CD1c-positive myeloid dendritic cell (primary cell): Measurements from ENCODE around the gene CDH23.

Experiments used
- DNase-seq: peaks from one replicate; pipeline ENCODE4 v3.0.0-alpha.2; 2016; ENCODE audit errors: extremely low spot score

The CDH23 gene

GRCh38 chr10:71725249-71725648, 328.5 kb downstream of the CDH23 start:
- no peak for DNase-seq

GRCh38 chr10:71725998-71726579, 329.4 kb downstream of the CDH23 start:
- peak; percentile 56 for DNase-seq

- DNase-seq = no peak
These were observed 329.9 kb downstream of the CDH23 start for GRCh38 chr10:71726580-71727104.

- DNase-seq = peak; percentile 51
These were observed 330.5 kb downstream of the CDH23 start for GRCh38 chr10:71727105-71727737.

GRCh38 chr10:71727738-71728737, 331.3 kb downstream of the CDH23 start:
- DNase-seq = peak; percentile 88

GRCh38 chr10:71729161-71729636, 332.5 kb downstream of the CDH23 start:
- DNase-seq = peak; percentile 72

- no peak for DNase-seq
These were observed 335.1 kb downstream of the CDH23 start for GRCh38 chr10:71731791-71732190.

GRCh38 chr10:71734797-71735196, 338.1 kb downstream of the CDH23 start:
- no peak for DNase-seq

GRCh38 chr10:71735709-71736569, 339.2 kb downstream of the CDH23 start:
- no peak for DNase-seq

- no peak for DNase-seq
These were observed 339.8 kb downstream of the CDH23 start for GRCh38 chr10:71736570-71736952.

- no peak for DNase-seq
These were observed 340.5 kb downstream of the CDH23 start for GRCh38 chr10:71737001-71737833.

- peak; percentile 89 for DNase-seq
These were observed 341.1 kb downstream of the CDH23 start for GRCh38 chr10:71737834-71738197.

- DNase-seq = peak; percentile 40
These were observed 342.7 kb downstream of the CDH23 start for GRCh38 chr10:71739358-71739900.

- DNase-seq = peak; percentile 58
These were observed 343.4 kb downstream of the CDH23 start for GRCh38 chr10:71740069-71740653.

GRCh38 chr10:71741029-71741428, 344.3 kb downstream of the CDH23 start:
- no peak for DNase-seq

- no peak for DNase-seq
These were observed 345.0 kb downstream of the CDH23 start for GRCh38 chr10:71741671-71742070.

GRCh38 chr10:71742301-71743088, 345.8 kb downstream of the CDH23 start:
- DNase-seq = no peak

GRCh38 chr10:71743089-71743838, 346.5 kb downstream of the CDH23 start:
- no peak for DNase-seq
